Endothelial cell of umbilical vein (primary cell): ENCODE data around the gene C12orf42. TPM values are rescaled to one million over a fixed set of nuclear protein-coding genes. Genes with fewer than 3 reads are reported as not detected.

Source experiments
- BruUV-seq: library from RNA; stranded (reverse); fragments of 400-500 nt; replicated peaks from 2 replicates; lab custom pipeline; 2021; lab: Mats Ljungman, UMichigan
- CTCF ChIA-PET: fragments of 300-600, 350-600 bp; sonication (Branson Sonifier 250); formaldehyde crosslinking; loops from one replicate; lab custom pipeline; 2021; ENCODE audit warnings: antibody characterized with exemption, inconsistent platforms; lab: Charles Lee
- POLR2A ChIA-PET: fragments of 300-600, 350-600 bp; sonication (Branson Sonifier 250); formaldehyde crosslinking; loops from one replicate; lab custom pipeline; 2021; ENCODE audit warnings: antibody characterized with exemption, inconsistent platforms; lab: Charles Lee
- DNase-seq: peaks from one replicate; pipeline ENCODE4 v3.0.0-alpha.2; 2011; ENCODE audit warnings: low read depth, low spot score
- FAIRE-seq: peaks from 2 replicates; lab custom pipeline; 2011; peaks lifted over from hg19 to GRCh38; lab: Jason Lieb, UNC
- H2AFZ ChIP-seq: 2 replicates; pipeline ENCODE4 v1.6.0; 2012; ENCODE audit warnings: low read depth, low read length, control low read depth, inconsistent platforms
- H3K27ac ChIP-seq: 2 replicates; pipeline ENCODE4 v1.5.1; 2011; ENCODE audit warnings: low read depth, mild to moderate bottlenecking, control low read depth, low read length, moderate library complexity; ENCODE audit not compliant: insufficient read depth
- H3K27me3 ChIP-seq, 2 experiments: 2 replicates each; pipeline versions ENCODE4 v1.6.0 to v1.6.1; 2011; ENCODE audit warnings: low read length in 2 of 2, mixed read lengths in 1 of 2; ENCODE audit not compliant: control insufficient read depth in 2 of 2, insufficient read depth in 2 of 2
- H3K36me3 ChIP-seq, 2 experiments: 2 replicates in 1 of 2; 3 replicates in 1 of 2; pipeline ENCODE4 v1.5.1; 2011; ENCODE audit warnings: low read length in 2 of 2, mild to moderate bottlenecking in 1 of 2, moderate library complexity in 1 of 2; ENCODE audit not compliant: control insufficient read depth in 2 of 2, insufficient read depth in 2 of 2; ENCODE audit errors: extremely low read depth in 1 of 2
- H3K4me1 ChIP-seq: 3 replicates; pipeline ENCODE4 v1.5.1; 2011; ENCODE audit warnings: mild to moderate bottlenecking, low read length; ENCODE audit not compliant: control insufficient read depth, insufficient read depth; ENCODE audit errors: extremely low read depth
- H3K4me2 ChIP-seq: 2 replicates; pipeline ENCODE4 v1.6.1; 2011; ENCODE audit warnings: low read length, control low read depth, mixed read lengths; ENCODE audit not compliant: insufficient read depth
- H3K4me3 ChIP-seq, 3 experiments: fragments of 200-600 bp in 1 of 3; sonication (generic), shearing (Covaris generic) in 1 of 3; replicated peaks in 1 of 3; 2 replicates each; pipeline ENCODE4 v1.5.1; 2011 to 2016; ENCODE audit warnings: control low read depth in 3 of 3, low read length in 3 of 3, mild to moderate bottlenecking in 2 of 3, inconsistent platforms in 1 of 3, low read depth in 1 of 3, moderate library complexity in 1 of 3; ENCODE audit not compliant: insufficient read depth in 1 of 3
- H3K79me2 ChIP-seq: 2 replicates; pipeline ENCODE4 v1.6.0; 2012; ENCODE audit warnings: low read length, inconsistent platforms; ENCODE audit not compliant: control insufficient read depth, insufficient read depth
- H3K9ac ChIP-seq: replicated peaks from 2 replicates; pipeline ENCODE3; 2011; ENCODE audit warnings: low read length, control low read depth; ENCODE audit not compliant: insufficient read depth; ENCODE audit errors: extremely low read depth
- H3K9me1 ChIP-seq: replicated peaks from 3 replicates; pipeline ENCODE4 v1.6.0; 2011; ENCODE audit warnings: mild to moderate bottlenecking, low read length; ENCODE audit not compliant: control insufficient read depth, insufficient read depth; ENCODE audit errors: extremely low read depth
- H3K9me3 ChIP-seq: replicated peaks from 2 replicates; pipeline ENCODE4 v1.5.1; 2012; ENCODE audit warnings: low read length, inconsistent platforms; ENCODE audit not compliant: control insufficient read depth, insufficient read depth
- H4K20me1 ChIP-seq: replicated peaks from 2 replicates; pipeline ENCODE3; 2011; ENCODE audit warnings: mild to moderate bottlenecking, low read length; ENCODE audit not compliant: control insufficient read depth, insufficient read depth; ENCODE audit errors: extremely low read depth
- EZH2 ChIP-seq: IDR thresholded peaks from 2 replicates; pipeline ENCODE4 v1.6.1; 2012; ENCODE audit warnings: borderline replicate concordance, low read depth, mild to moderate bottlenecking, moderate library complexity, low read length, inconsistent platforms; ENCODE audit not compliant: severe bottlenecking
- FOS ChIP-seq: IDR thresholded peaks from 2 replicates; pipeline ENCODE4 v1.6.1; 2011; ENCODE audit warnings: mild to moderate bottlenecking, low read length, moderate library complexity, borderline replicate concordance; ENCODE audit not compliant: insufficient read depth
- GATA2 ChIP-seq: IDR thresholded peaks from 2 replicates; pipeline ENCODE4 v1.7.0; 2011; ENCODE audit warnings: low read depth, mild to moderate bottlenecking, moderate library complexity, mixed read lengths, low read length; ENCODE audit not compliant: insufficient read length, insufficient read depth
- JUN ChIP-seq: IDR thresholded peaks from 2 replicates; pipeline ENCODE4 v1.6.1; 2011; ENCODE audit warnings: borderline replicate concordance, low read depth; ENCODE audit not compliant: insufficient read length, insufficient read depth
- MYC ChIP-seq: IDR thresholded peaks from one replicate; pipeline ENCODE4 v1.6.1; 2011; ENCODE audit warnings: mild to moderate bottlenecking, low read depth, low read length
- POLR2A ChIP-seq: IDR thresholded peaks from 2 replicates; pipeline ENCODE4 v1.6.1; 2012; ENCODE audit warnings: low read depth, mild to moderate bottlenecking, control low read depth, low read length
- POLR2AphosphoS5 ChIP-seq: IDR thresholded peaks from 2 replicates; pipeline ENCODE4 v1.6.1; 2012; ENCODE audit warnings: low read depth, mild to moderate bottlenecking, control low read depth, low read length, moderate library complexity; ENCODE audit not compliant: insufficient read depth
- dilution Hi-C: fragments of 300-500 bp; cut with MboI; formaldehyde crosslinking; loops from one replicate; pipeline ENCODE4 v1.15.0; 2019; ENCODE audit warnings: low sequenced_read_pairs; ENCODE audit not compliant: extremely low pct_ligation_motif_present
- intact Hi-C: fragments of 100-400 bp; cut with micrococcal nuclease; formaldehyde crosslinking; loops from one replicate; pipeline ENCODE4 v1.10.0; 2022
- polyA plus RNA-seq, 4 experiments: library from polyadenylated mRNA; depleted of rRNA in 3 of 4; stranded (reverse) in 3 of 4; unstranded in 1 of 4; fragments of >200 nt; gene quantifications; 2 replicates each; pipeline versions ENCODE4 v1.2.1 to v1.2.3, GENCODE V29; 2011 to 2012; ENCODE audit warnings: missing spikeins in 1 of 4
- total RNA-seq: library from RNA; stranded (reverse); gene quantifications from 2 replicates; pipeline ENCODE4 v1.2.3, GENCODE V29; 2021
- TF ChIP-seq, protein P1 (sequence below): IDR thresholded peaks from 2 replicates; pipeline ENCODE4 v1.6.1; 2011; ENCODE audit not compliant: insufficient read depth, insufficient read length
- TF ChIP-seq, protein P2 (sequence below), 2 donors: IDR thresholded peaks; 1 replicate in 1 of 2; 2 replicates in 1 of 2; pipeline ENCODE4 v1.5.1; 2011; ENCODE audit warnings: low read length in 2 of 2, mild to moderate bottlenecking in 2 of 2, moderate library complexity in 2 of 2, control low read depth in 1 of 2, inconsistent platforms in 1 of 2, low read depth in 1 of 2; ENCODE audit not compliant: insufficient read depth in 1 of 2; ENCODE audit errors: extremely low read depth in 1 of 2

C12orf42 gene
- total and polyA plus RNA-seq, 2 donors (not counting 3 experiments of a cell fraction or from before 2014, with no cell fraction given) = not detected

- no peaks in the 10 kb centered on the region for H3K27me3 ChIP-seq
- no TSS peak for BruUV-seq
- dilution Hi-C loops = no loop called here
- no peaks in the 10 kb centered on the region for H3K79me2 ChIP-seq
- H2AFZ ChIP-seq = no peak overlapping the region
- H3K9me1 ChIP-seq = no peaks in the 10 kb centered on the region
- no peaks in the 10 kb centered on the region for H3K9me3 ChIP-seq
- no peaks in the 10 kb centered on the region for H3K4me1 ChIP-seq
- H4K20me1 ChIP-seq = no peaks in the 10 kb centered on the region
- intact Hi-C loops = no loop called here
- TF ChIP-seq MYC (no peak), POLR2AphosphoS5 (no peak), FOS (no peak), JUN (no peak), GATA2 (no peak), EZH2 (no peak), POLR2A (no peak)
- TF ChIP-seq, protein P1, sequence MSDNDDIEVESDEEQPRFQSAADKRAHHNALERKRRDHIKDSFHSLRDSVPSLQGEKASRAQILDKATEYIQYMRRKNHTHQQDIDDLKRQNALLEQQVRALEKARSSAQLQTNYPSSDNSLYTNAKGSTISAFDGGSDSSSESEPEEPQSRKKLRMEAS = no peak
- TF ChIP-seq, protein P2, sequence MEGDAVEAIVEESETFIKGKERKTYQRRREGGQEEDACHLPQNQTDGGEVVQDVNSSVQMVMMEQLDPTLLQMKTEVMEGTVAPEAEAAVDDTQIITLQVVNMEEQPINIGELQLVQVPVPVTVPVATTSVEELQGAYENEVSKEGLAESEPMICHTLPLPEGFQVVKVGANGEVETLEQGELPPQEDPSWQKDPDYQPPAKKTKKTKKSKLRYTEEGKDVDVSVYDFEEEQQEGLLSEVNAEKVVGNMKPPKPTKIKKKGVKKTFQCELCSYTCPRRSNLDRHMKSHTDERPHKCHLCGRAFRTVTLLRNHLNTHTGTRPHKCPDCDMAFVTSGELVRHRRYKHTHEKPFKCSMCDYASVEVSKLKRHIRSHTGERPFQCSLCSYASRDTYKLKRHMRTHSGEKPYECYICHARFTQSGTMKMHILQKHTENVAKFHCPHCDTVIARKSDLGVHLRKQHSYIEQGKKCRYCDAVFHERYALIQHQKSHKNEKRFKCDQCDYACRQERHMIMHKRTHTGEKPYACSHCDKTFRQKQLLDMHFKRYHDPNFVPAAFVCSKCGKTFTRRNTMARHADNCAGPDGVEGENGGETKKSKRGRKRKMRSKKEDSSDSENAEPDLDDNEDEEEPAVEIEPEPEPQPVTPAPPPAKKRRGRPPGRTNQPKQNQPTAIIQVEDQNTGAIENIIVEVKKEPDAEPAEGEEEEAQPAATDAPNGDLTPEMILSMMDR (IDR thresholded peaks at IDR 0.05; ENCODE audit: extremely low read depth in 1 of 2, insufficient read depth in 1 of 2, low read depth in 1 of 2, low read length in 2 of 2) = no peak
- H3K36me3 ChIP-seq = no peaks in the 10 kb centered on the region
- FAIRE-seq (no peak), DNase-seq (no peak)
- H3K27ac ChIP-seq = no peak overlapping the region
- H3K4me2 ChIP-seq = no peak overlapping the region
- H3K4me3 ChIP-seq = no peak overlapping the region
- POLR2A ChIA-PET = no interaction called here
- H3K9ac ChIP-seq = no peak overlapping the region
- CTCF ChIA-PET = no interaction called here
Measured at GRCh38 chr12:103431950-103432349, 63.8 kb downstream of the C12orf42 start.
